Hepatocyte (in vitro differentiated cells): ENCODE results near the gene TOP3B. TPM values are rescaled to one million over a fixed set of nuclear protein-coding genes. Genes with fewer than 3 reads are reported as not detected.

Experiments used
- DNase-seq: peaks from one replicate; pipeline ENCODE4 v3.0.0-alpha.2; 2016; ENCODE audit warnings: low spot score
- H2AFZ ChIP-seq: fragments of 200-600 bp; sonication (generic); 2 replicates; pipeline ENCODE4 v1.6.0; 2016; ENCODE audit warnings: antibody characterized with exemption, mild to moderate bottlenecking
- H3K27ac ChIP-seq: fragments of 200-600 bp; sonication (generic); 2 replicates; pipeline ENCODE4 v1.5.1; 2016; ENCODE audit warnings: mild to moderate bottlenecking
- H3K27me3 ChIP-seq: fragments of 200-600 bp; sonication (generic); 2 replicates; pipeline ENCODE4 v1.6.1; 2016
- H3K36me3 ChIP-seq: fragments of 200-600 bp; sonication (generic); replicated peaks from 2 replicates; pipeline ENCODE4 v1.5.1; 2016; ENCODE audit warnings: low read depth; ENCODE audit not compliant: insufficient read depth
- H3K4me1 ChIP-seq: fragments of 200-600 bp; sonication (generic); 2 replicates; pipeline ENCODE4 v1.5.1; 2016; ENCODE audit warnings: mild to moderate bottlenecking, moderate library complexity; ENCODE audit not compliant: insufficient read depth
- H3K4me2 ChIP-seq: fragments of 200-600 bp; sonication (generic); 2 replicates; pipeline ENCODE4 v1.6.0; 2016
- H3K4me3 ChIP-seq: fragments of 200-600 bp; sonication (generic); 2 replicates; pipeline ENCODE4 v1.5.1; 2016; ENCODE audit warnings: mild to moderate bottlenecking
- H3K79me2 ChIP-seq: fragments of 200-600 bp; sonication (generic); 2 replicates; pipeline ENCODE4 v1.6.0; 2017; ENCODE audit warnings: mild to moderate bottlenecking
- H3K9me2 ChIP-seq: fragments of 200-600 bp; sonication (generic); replicated peaks from 2 replicates; pipeline ENCODE4 v1.6.0; 2017; ENCODE audit warnings: mild to moderate bottlenecking; ENCODE audit not compliant: insufficient read depth
- H3K9me3 ChIP-seq: fragments of 200-600 bp; sonication (generic); 2 replicates; pipeline ENCODE4 v1.5.1; 2016; ENCODE audit warnings: low read depth, mild to moderate bottlenecking
- H4K20me1 ChIP-seq: fragments of 200-600 bp; sonication (generic); 2 replicates; pipeline ENCODE4 v1.6.0; 2016; ENCODE audit warnings: mild to moderate bottlenecking; ENCODE audit not compliant: insufficient read depth, poor library complexity, severe bottlenecking
- CTCF ChIP-seq: fragments of 200-600 bp; sonication (generic); IDR thresholded peaks from 2 replicates; pipeline ENCODE4 v1.5.1; 2016; ENCODE audit warnings: antibody characterized with exemption, mild to moderate bottlenecking; ENCODE audit not compliant: poor library complexity
- EZH2 ChIP-seq: fragments of 200-600 bp; sonication (generic); IDR thresholded peaks from 2 replicates; pipeline ENCODE4 v1.6.1; 2016; ENCODE audit warnings: antibody characterized with exemption, mild to moderate bottlenecking, borderline replicate concordance
- EZH2phosphoT487 ChIP-seq: fragments of 200-600 bp; sonication (generic); IDR thresholded peaks from one replicate; pipeline ENCODE4 v1.6.1; 2018; ENCODE audit warnings: antibody characterized with exemption, mild to moderate bottlenecking, low read depth, moderate library complexity; ENCODE audit not compliant: unreplicated experiment, severe bottlenecking
- WGBS: methylation state at CpG from one replicate; pipeline ENCODE4 v1.1.6; 2016; ENCODE audit warnings: low lambda C conversion rate; ENCODE audit errors: missing lambda C conversion rate; 5-methylcytosine and 5-hydroxymethylcytosine counted together
- polyA plus RNA-seq: library from polyadenylated mRNA; unstranded; fragments of >200 nt; fragmentation: Nextera tagmentation; extraction: Ambion mirVana; gene quantifications from 2 replicates; pipeline ENCODE4 v1.2.1, GENCODE V29; 2016
- total RNA-seq: library from RNA; depleted of rRNA; stranded (reverse); fragments of >200 nt; gene quantifications from 2 replicates; pipeline ENCODE4 v1.2.3, GENCODE V29; 2014

TOP3B gene
- total and polyA plus RNA-seq, 2 experiments from 2014 or later: 26.6 to 30.8 TPM

GRCh38 chr22:21945453-21946261 lies 36.9 kb downstream of the TOP3B start:
- no peaks in the 10 kb centered on the region for H3K27me3 ChIP-seq
- DNase-seq: no peak
- H3K4me1 ChIP-seq: no peaks in the 10 kb centered on the region
- no peaks in the 10 kb centered on the region for H3K9me3 ChIP-seq
- H4K20me1 ChIP-seq: peaks cover 3% of the 10 kb centered on the region
- no peak overlapping the region for H3K27ac ChIP-seq
- H3K9me2 ChIP-seq: no peaks in the 10 kb centered on the region
- H3K79me2 ChIP-seq: peaks cover 2% of the 10 kb centered on the region
- no peaks in the 10 kb centered on the region for H3K36me3 ChIP-seq
- no peak overlapping the region for H2AFZ ChIP-seq
- no peak overlapping the region for H3K4me2 ChIP-seq
- 96% methylated on average over 13 of the region's 13 CpGs for WGBS
- no peak for TF ChIP-seq EZH2
- TF ChIP-seq EZH2phosphoT487: no peak
- TF ChIP-seq CTCF: no peak
- H3K4me3 ChIP-seq: no peak overlapping the region

- Histone ChIP-seq H2AFZ (no peak overlapping the region), H3K4me2 (no peak overlapping the region), H3K4me3 (no peak overlapping the region), H3K79me2 (no peaks in the 10 kb centered on the region), H3K9me2 (no peaks in the 10 kb centered on the region), H3K36me3 (no peaks in the 10 kb centered on the region), H3K4me1 (no peaks in the 10 kb centered on the region), H4K20me1 (peaks cover 3% of the 10 kb centered on the region), H3K27me3 (no peaks in the 10 kb centered on the region), H3K9me3 (no peaks in the 10 kb centered on the region), H3K27ac (no peak overlapping the region)
- no peak for DNase-seq
- WGBS: 91% methylated on average over 7 of the region's 7 CpGs
- TF ChIP-seq EZH2phosphoT487: no peak
- no peak for TF ChIP-seq CTCF
- no peak for TF ChIP-seq EZH2
Measured at GRCh38 chr22:21944871-21945270, 37.7 kb downstream of the TOP3B start.

GRCh38 chr22:21943571-21944448 lies 38.8 kb downstream of the TOP3B start:
- H3K27ac ChIP-seq: no peak overlapping the region
- peaks cover 3% of the 10 kb centered on the region for H4K20me1 ChIP-seq
- H2AFZ ChIP-seq: no peak overlapping the region
- H3K4me1 ChIP-seq: no peaks in the 10 kb centered on the region
- WGBS: 97% methylated on average over 17 of the region's 18 CpGs
- no peaks in the 10 kb centered on the region for H3K79me2 ChIP-seq
- TF ChIP-seq EZH2 (no peak), CTCF (no peak)
- no peak overlapping the region for H3K4me2 ChIP-seq
- H3K36me3 ChIP-seq: no peaks in the 10 kb centered on the region
- no peaks in the 10 kb centered on the region for H3K27me3 ChIP-seq
- DNase-seq: no peak
- no peak overlapping the region for H3K4me3 ChIP-seq
- H3K9me2 ChIP-seq: no peaks in the 10 kb centered on the region
- H3K9me3 ChIP-seq: no peaks in the 10 kb centered on the region
